Neuronal stem cell (in vitro differentiated cells): ENCODE measurements around the gene ZMAT5.

Source experiments
- DNase-seq: peaks from one replicate; pipeline ENCODE4 v3.0.0-alpha.2; 2013; ENCODE audit warnings: low spot score
- H2AFZ ChIP-seq: one replicate; pipeline ENCODE4 v1.6.1; 2013; ENCODE audit warnings: mild to moderate bottlenecking, low read length, inconsistent platforms
- H2AK5ac ChIP-seq: 2 replicates; pipeline ENCODE4 v1.6.1; 2013; ENCODE audit warnings: low read depth, mild to moderate bottlenecking, inconsistent platforms, low read length, moderate library complexity, mixed read lengths
- H2BK120ac ChIP-seq: 2 replicates; pipeline ENCODE4 v1.6.1; 2013; ENCODE audit warnings: low read depth, mild to moderate bottlenecking, inconsistent platforms, low read length, moderate library complexity, mixed read lengths
- H2BK12ac ChIP-seq: one replicate; pipeline ENCODE4 v1.6.1; 2013; ENCODE audit warnings: low read length, inconsistent platforms
- H2BK15ac ChIP-seq: 2 replicates; pipeline ENCODE4 v1.6.1; 2013; ENCODE audit warnings: mild to moderate bottlenecking, low read length, inconsistent platforms, mixed read lengths
- H2BK5ac ChIP-seq: one replicate; pipeline ENCODE4 v1.6.1; 2013; ENCODE audit warnings: inconsistent platforms, mild to moderate bottlenecking, low read length, moderate library complexity
- H3K14ac ChIP-seq: one replicate; pipeline ENCODE4 v1.6.1; 2013; ENCODE audit warnings: low read length, inconsistent platforms
- H3K18ac ChIP-seq: 2 replicates; pipeline ENCODE4 v1.6.1; 2013; ENCODE audit warnings: low read length, inconsistent platforms
- H3K23ac ChIP-seq: 2 replicates; pipeline ENCODE4 v1.6.1; 2013; ENCODE audit warnings: low read depth, mild to moderate bottlenecking, mixed read lengths, low read length, inconsistent platforms; ENCODE audit not compliant: poor library complexity
- H3K27ac ChIP-seq: replicated peaks from 3 replicates; pipeline ENCODE4 v1.5.1; 2013; ENCODE audit warnings: low read length, inconsistent platforms
- H3K27me3 ChIP-seq, 3 experiments: 2 replicates each; pipeline ENCODE4 v1.6.1; 2013; ENCODE audit warnings: low read length in 3 of 3, mild to moderate bottlenecking in 2 of 3, inconsistent platforms in 1 of 3, low read depth in 1 of 3, mixed read lengths in 1 of 3, moderate library complexity in 1 of 3; ENCODE audit not compliant: control insufficient read depth in 3 of 3, insufficient read depth in 3 of 3
- H3K36me3 ChIP-seq, 2 donors: replicated peaks in 1 of 2; 2 replicates each; pipeline ENCODE4 v1.6.1; 2013; ENCODE audit warnings: low read length in 2 of 2; ENCODE audit not compliant: control insufficient read depth in 2 of 2, insufficient read depth in 2 of 2
- H3K4ac ChIP-seq: 2 replicates; pipeline ENCODE4 v1.6.1; 2013; ENCODE audit warnings: inconsistent platforms, mild to moderate bottlenecking, low read length, moderate library complexity
- H3K4me1 ChIP-seq, 2 donors: 1 replicate in 1 of 2; 2 replicates in 1 of 2; pipeline ENCODE4 v1.6.1; 2013; ENCODE audit warnings: low read length in 2 of 2, low read depth in 1 of 2; ENCODE audit not compliant: control insufficient read depth in 2 of 2, insufficient read depth in 1 of 2
- H3K4me2 ChIP-seq: one replicate; pipeline ENCODE4 v1.6.1; 2013; ENCODE audit warnings: mild to moderate bottlenecking, low read length, inconsistent platforms; ENCODE audit not compliant: insufficient read depth, poor library complexity, severe bottlenecking
- H3K4me3 ChIP-seq, 2 donors: 2 replicates each; pipeline ENCODE4 v1.5.1; 2013; ENCODE audit warnings: low read length in 2 of 2, mild to moderate bottlenecking in 2 of 2, inconsistent platforms in 1 of 2, moderate library complexity in 1 of 2
- H3K79me1 ChIP-seq: one replicate; pipeline ENCODE4 v1.6.1; 2013; ENCODE audit warnings: low read depth, mild to moderate bottlenecking, inconsistent platforms, low read length, moderate library complexity
- H3K9ac ChIP-seq: one replicate; pipeline ENCODE4 v1.6.1; 2013; ENCODE audit warnings: mild to moderate bottlenecking, low read depth, low read length, inconsistent platforms; ENCODE audit not compliant: poor library complexity
- H3K9me3 ChIP-seq, 2 donors: replicated peaks in 1 of 2; 2 replicates each; pipeline versions ENCODE3 to v1.6.1; 2013; ENCODE audit warnings: low read length in 2 of 2, mild to moderate bottlenecking in 2 of 2, inconsistent platforms in 1 of 2, low read depth in 1 of 2, mixed read lengths in 1 of 2, moderate library complexity in 1 of 2; ENCODE audit not compliant: control insufficient read depth in 2 of 2, insufficient read depth in 1 of 2
- H4K8ac ChIP-seq: one replicate; pipeline ENCODE4 v1.6.1; 2013; ENCODE audit warnings: low read depth, mild to moderate bottlenecking, inconsistent platforms, low read length, moderate library complexity
- H4K91ac ChIP-seq: one replicate; pipeline ENCODE4 v1.6.1; 2013; ENCODE audit warnings: low read length, low read depth, mild to moderate bottlenecking, inconsistent platforms; ENCODE audit not compliant: poor library complexity
- WGBS, 2 donors: extraction: QIAGEN DNeasy Blood & Tissue Kit; methylation state at CpG; one replicate each; pipeline ENCODE4 v1.1.7; 2013; ENCODE audit warnings: missing lambda C conversion rate in 2 of 2, mixed read lengths in 1 of 2; ENCODE audit not compliant: insufficient read length in 2 of 2, insufficient replicate concordance in 1 of 2; ENCODE audit errors: extremely low coverage in 2 of 2; 5-methylcytosine and 5-hydroxymethylcytosine counted together

The ZMAT5 gene

DNA sequence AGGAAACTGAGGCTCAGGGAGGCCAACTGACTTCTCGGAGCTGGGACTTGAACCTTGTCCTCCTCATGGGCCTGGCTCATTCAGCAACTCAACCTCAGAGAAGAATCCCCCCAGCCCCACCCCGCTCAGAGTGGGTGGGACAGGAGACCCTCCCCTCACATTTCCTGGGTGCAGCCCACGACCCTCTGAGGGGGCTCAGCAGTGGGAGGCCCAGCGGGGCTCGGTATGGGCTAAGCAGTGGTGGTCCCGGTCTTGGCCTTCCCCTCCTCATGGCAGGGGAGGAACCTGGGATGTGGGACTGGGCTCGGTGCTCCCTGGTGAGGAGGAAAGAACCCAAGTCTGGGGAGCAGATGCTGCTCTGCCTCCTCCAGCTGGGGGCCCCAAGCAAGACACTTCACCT is 61.2 kb downstream of the ZMAT5 start:
- Histone ChIP-seq H2BK15ac (no peak overlapping the region), H3K4me2 (no peak overlapping the region), H3K18ac (peak overlapping the region; percentile 5), H3K79me1 (no peaks in the 10 kb centered on the region), H2AK5ac (peak overlapping the region; percentile 13), H4K8ac (no peak overlapping the region), H3K27me3 (peaks cover 2 to 40% (median 15%) of the 10 kb centered on the region in 3 experiments), H4K91ac (no peak overlapping the region), H3K4ac (no peak overlapping the region), H2AFZ (no peak overlapping the region), H3K23ac (no peak overlapping the region), H2BK120ac (no peak overlapping the region), H2BK12ac (no peak overlapping the region), H3K14ac (no peak overlapping the region), H3K9ac (no peak overlapping the region), H3K4me1 (peaks cover 24 to 36% of the 10 kb centered on the region in 2 donors), H2BK5ac (no peak overlapping the region), H3K9me3 (no peaks in the 10 kb centered on the region), H3K4me3 (no peak overlapping the region), H3K36me3 (no peaks in the 10 kb centered on the region), H3K27ac (no peak overlapping the region)
- DNase-seq = no peak
- no CpG with 5 or more reads among the region's 7 CpGs for WGBS, 2 donors

DNA sequence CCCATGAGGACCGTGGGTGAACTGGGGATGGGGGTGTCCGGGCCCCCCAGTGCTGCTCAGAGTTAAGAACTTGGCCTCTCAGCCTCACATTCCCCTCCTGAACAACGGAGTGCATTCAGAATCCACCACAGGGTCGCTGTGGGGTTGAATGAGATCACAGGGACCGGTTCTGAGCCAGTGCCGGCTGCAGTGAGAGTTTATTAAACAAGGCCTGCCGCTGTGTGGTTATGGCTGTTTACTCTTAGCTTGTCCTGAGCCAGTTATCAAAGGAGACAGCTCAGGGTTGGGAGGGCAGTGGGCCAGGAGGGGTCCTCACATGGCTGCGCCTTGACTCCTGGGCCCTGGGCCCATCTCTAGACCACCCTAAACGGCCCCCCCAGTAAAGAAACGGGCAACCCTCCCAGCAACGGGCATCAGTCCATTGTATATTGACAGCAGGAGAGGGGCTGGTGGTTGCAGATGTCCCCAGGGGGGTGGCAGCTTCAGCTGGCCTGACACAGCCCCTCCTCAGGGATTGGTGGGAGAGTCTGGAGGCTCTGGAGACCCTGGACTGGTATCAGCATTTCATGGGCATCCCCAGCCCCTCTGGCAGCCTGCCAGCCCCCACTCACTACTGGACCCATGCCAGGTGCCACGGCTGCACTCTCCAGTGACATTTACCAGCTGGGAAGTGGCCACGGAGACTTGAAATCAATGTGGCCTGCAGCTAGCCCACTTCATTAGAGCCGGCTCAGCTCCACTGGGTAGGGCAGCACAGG is 62.1 kb downstream of the ZMAT5 start:
- no peak overlapping the region for H3K27ac ChIP-seq
- no peak overlapping the region for H4K8ac ChIP-seq
- H3K4me2 ChIP-seq = no peak overlapping the region
- H2BK5ac ChIP-seq = no peak overlapping the region
- no peak overlapping the region for H2BK120ac ChIP-seq
- H3K79me1 ChIP-seq = no peaks in the 10 kb centered on the region
- peaks cover 24 to 36% of the 10 kb centered on the region in 2 donors for H3K4me1 ChIP-seq
- H3K23ac ChIP-seq = peak overlapping the region; percentile 61
- no peaks in the 10 kb centered on the region for H3K36me3 ChIP-seq
- no peak overlapping the region for H2BK12ac ChIP-seq
- peak overlapping the region; percentile 38 for H2AFZ ChIP-seq
- peaks cover 2 to 32% (median 15%) of the 10 kb centered on the region in 3 experiments for H3K27me3 ChIP-seq
- no CpG with 5 or more reads among the region's 14 CpGs for WGBS, 2 donors
- peak overlapping the region; percentile 11 for H3K14ac ChIP-seq
- no peak overlapping the region for H3K9ac ChIP-seq
- no peaks in the 10 kb centered on the region for H3K9me3 ChIP-seq
- H4K91ac ChIP-seq = no peak overlapping the region
- H3K4me3 ChIP-seq = no peak overlapping the region
- no peak overlapping the region for H3K4ac ChIP-seq
- no peak overlapping the region for H3K18ac ChIP-seq
- no peak overlapping the region for H2AK5ac ChIP-seq
- no peak for DNase-seq
- no peak overlapping the region for H2BK15ac ChIP-seq

DNA sequence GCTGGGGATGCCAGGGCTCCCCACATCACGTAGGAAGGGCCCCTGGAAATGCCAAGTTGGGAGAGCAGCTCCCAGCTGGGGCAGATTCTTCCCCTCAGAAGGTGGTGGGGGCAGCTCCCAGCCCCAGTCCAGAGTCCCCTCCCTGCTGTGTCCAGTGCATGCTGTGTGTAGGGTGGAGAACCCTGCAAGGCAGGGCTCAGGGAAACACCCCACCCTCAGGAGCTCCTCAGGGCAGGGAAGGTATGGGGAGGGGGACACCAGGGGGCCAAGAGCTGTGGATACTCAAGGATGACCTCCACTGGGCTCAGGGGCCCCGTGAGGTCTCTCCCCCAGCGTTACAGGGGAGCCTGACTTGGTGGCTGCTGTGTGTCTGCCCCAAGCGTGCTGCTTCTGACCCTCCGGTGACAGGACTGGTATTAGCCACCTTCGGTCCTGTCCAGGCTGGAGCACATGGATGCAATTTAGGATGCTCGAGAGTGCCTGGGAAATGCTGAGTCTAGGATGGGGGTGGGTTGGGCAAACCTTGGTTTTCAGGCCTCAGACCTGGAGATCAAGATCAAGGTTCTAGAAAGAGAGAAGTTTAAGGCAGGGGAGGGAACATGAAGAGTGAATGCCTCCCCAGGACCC is 63.1 kb downstream of the ZMAT5 start:
- peak overlapping the region; percentile 1 for H2BK12ac ChIP-seq
- H4K8ac ChIP-seq = no peak overlapping the region
- H2BK5ac ChIP-seq = peak overlapping the region; percentile 72
- WGBS, 2 donors = no CpG with 5 or more reads among the region's 7 CpGs
- no peak overlapping the region for H2BK15ac ChIP-seq
- no peak overlapping the region for H2AFZ ChIP-seq
- DNase-seq = no peak
- no peak overlapping the region for H3K4me3 ChIP-seq
- peaks cover 2 to 32% (median 15%) of the 10 kb centered on the region in 3 experiments for H3K27me3 ChIP-seq
- H3K79me1 ChIP-seq = no peaks in the 10 kb centered on the region
- H2AK5ac ChIP-seq = peak overlapping the region; percentile 82
- H3K23ac ChIP-seq = no peak overlapping the region
- no peak overlapping the region for H3K27ac ChIP-seq
- peaks cover 24 to 36% of the 10 kb centered on the region in 2 donors for H3K4me1 ChIP-seq
- H3K36me3 ChIP-seq = no peaks in the 10 kb centered on the region
- H3K4me2 ChIP-seq = peak overlapping the region; percentile 37
- no peak overlapping the region for H3K4ac ChIP-seq
- H3K14ac ChIP-seq = no peak overlapping the region
- no peak overlapping the region for H4K91ac ChIP-seq
- H3K9me3 ChIP-seq = no peaks in the 10 kb centered on the region
- H3K18ac ChIP-seq = peak overlapping the region; percentile 84
- H2BK120ac ChIP-seq = no peak overlapping the region
- H3K9ac ChIP-seq = peak overlapping the region; percentile 24

DNA sequence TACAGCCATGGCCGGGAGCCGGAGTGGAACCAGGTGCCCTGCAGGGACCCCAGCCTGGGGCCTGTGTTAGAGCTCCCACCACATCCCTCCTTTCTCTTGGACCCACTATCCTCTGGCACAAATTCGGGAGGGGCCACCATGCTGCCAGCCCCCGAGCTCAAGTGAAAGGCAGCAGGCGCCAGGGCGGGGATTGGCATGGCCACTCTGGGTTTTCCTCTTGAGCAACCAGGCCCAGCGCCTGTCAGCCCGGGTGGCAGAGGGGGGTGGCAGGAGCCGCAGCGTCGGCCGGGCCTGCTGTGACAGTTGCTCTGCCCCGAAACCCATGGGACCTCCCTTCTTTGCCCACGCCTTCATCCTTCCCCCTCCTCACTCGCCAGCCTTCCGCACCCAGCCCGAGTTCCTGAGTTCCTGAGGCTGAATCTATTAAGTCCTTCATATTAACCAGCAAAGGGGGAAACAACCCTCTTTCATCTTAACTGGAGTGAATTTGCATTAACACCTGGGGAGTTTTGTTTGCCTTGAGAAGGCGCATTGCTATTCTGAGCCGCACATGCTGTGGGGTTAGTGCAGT is 63.8 kb downstream of the ZMAT5 start:
- Histone ChIP-seq H2BK5ac (peak overlapping the region; percentile 56), H3K27ac (no peak overlapping the region), H3K18ac (peak overlapping the region; percentile 54), H2AK5ac (peak overlapping the region; percentile 40), H3K23ac (peak overlapping the region; percentile 52), H3K9ac (no peak overlapping the region), H4K91ac (no peak overlapping the region), H3K27me3 (peaks cover 2 to 32% (median 15%) of the 10 kb centered on the region in 3 experiments), H2BK12ac (no peak overlapping the region), H3K4ac (no peak overlapping the region), H2BK120ac (no peak overlapping the region), H3K9me3 (no peaks in the 10 kb centered on the region), H3K36me3 (peaks cover 0 to 1% of the 10 kb centered on the region in 2 donors), H3K4me1 (peaks cover 24 to 36% of the 10 kb centered on the region in 2 donors), H2BK15ac (no peak overlapping the region), H3K14ac (no peak overlapping the region), H3K4me2 (peak overlapping the region; percentile 37), H4K8ac (no peak overlapping the region), H3K79me1 (no peaks in the 10 kb centered on the region), H3K4me3 (no peak overlapping the region), H2AFZ (no peak overlapping the region)
- no CpG with 5 or more reads among the region's 19 CpGs for WGBS, 2 donors
- DNase-seq = no peak
